ENCODE results near the gene STX17. TPM values are rescaled to one million over a fixed set of nuclear protein-coding genes. Genes with fewer than 3 reads are reported as not detected.

Gene STX17
- total and polyA plus RNA-seq, 10 of the 15 experiments (the other 5 are each of a cell fraction or from before 2014, with no cell fraction given): 11.5 to 29.3 (median 20.0) TPM

GRCh38 chr9:99919930-99920329 lies 13.5 kb downstream of the STX17 start:
- no peaks in the 10 kb centered on the region for H3K27me3 ChIP-seq (replicated peaks in 1 of 2; ENCODE audit: control insufficient read depth in 2 of 2, insufficient read depth in 2 of 2, low read length in 1 of 2)
- H3K4me2 ChIP-seq (ENCODE audit: control insufficient read depth, insufficient read depth): no peak overlapping the region
- WGBS (ENCODE audit: insufficient coverage, insufficient replicate concordance, low lambda C conversion rate, missing lambda C conversion rate): 91% methylated on average over 2 of the region's 2 CpGs
- ChIA-PET CTCF (interaction anchor here (0.6 to 2.2 kb wide), 2 partner anchors 37 to 95 kb away, joined by 3 to 8 read pairs; no protein-coding TSS in a partner anchor), POLR2A (no interaction called here), RAD21 (ENCODE audit: unreplicated experiment) (interaction anchor here (1.5 kb wide), 1 partner anchor 11 kb away, joined by 3 read pairs; no protein-coding TSS in a partner anchor), SMC1A (ENCODE audit: uncharacterized antibody, unreplicated experiment) (interaction anchor here (1.0 to 1.8 kb wide), 4 partner anchors 9 to 95 kb away, joined by 3 to 6 read pairs (median 4); no protein-coding TSS in a partner anchor)
- no TSS peak for BruUV-seq (replicated peaks)
- no peak overlapping the region for H2AFZ ChIP-seq (ENCODE audit: control insufficient read depth, low read depth, low read length)
- TF ChIP-seq KDM1A (IDR thresholded peaks at IDR 0.05; ENCODE audit: borderline replicate concordance) (no peak), POLR2A (IDR thresholded peaks at IDR 0.05; ENCODE audit: low read depth, low read length) (no peak), NFYA (IDR thresholded peaks at IDR 0.05; ENCODE audit: borderline replicate concordance, low read depth, low read length) (no peak), SREBF1 (IDR thresholded peaks at IDR 0.05; ENCODE audit: low read length) (no peak), ATF2 (IDR thresholded peaks at IDR 0.05; ENCODE audit: low read length) (no peak)
- H3K9ac ChIP-seq (ENCODE audit: control insufficient read depth, insufficient read depth, low read length): no peak overlapping the region
- H3K9me3 ChIP-seq (replicated peaks; ENCODE audit: control insufficient read depth, insufficient read depth, low read length): no peaks in the 10 kb centered on the region; the same call in 1 of the 3 replicates
- peaks cover 3 to 27% of the 10 kb centered on the region in 2 experiments for H3K36me3 ChIP-seq (ENCODE audit: control insufficient read depth in 2 of 2, insufficient read depth in 2 of 2, low read length in 1 of 2)
- intact Hi-C loops (cut with micrococcal nuclease; ENCODE audit: unreplicated experiment) (no loop called here), in situ Hi-C loops (cut with MboI) (no loop called here)
- no peak for FAIRE-seq
- no peak for DNase-seq (ENCODE audit: low read depth, low spot score)
- H3K79me2 ChIP-seq (ENCODE audit: control insufficient read depth, insufficient read depth, low read length): no peaks in the 10 kb centered on the region
- no peak for ATAC-seq
- no peaks in the 10 kb centered on the region; the same call in 1 of the 2 replicates for H4K20me1 ChIP-seq (ENCODE audit: control insufficient read depth, insufficient read depth)
- H3K4me3 ChIP-seq: no peak overlapping the region
- H3K27ac ChIP-seq (ENCODE audit: control insufficient read depth, insufficient read depth): no peak overlapping the region
- H3K4me1 ChIP-seq (ENCODE audit: control insufficient read depth, insufficient read depth, low read length): no peaks in the 10 kb centered on the region
